Trophoblast cell (in vitro differentiated cells and primary cell): ENCODE results near the gene UBE3A.

Experiments used
- DNase-seq, 2 donors: peaks; one replicate each; pipeline ENCODE4 v3.0.0-alpha.2; 2016
- H2AFZ ChIP-seq: 2 replicates; pipeline ENCODE4 v1.6.1; 2013; ENCODE audit warnings: low read length, moderate library complexity, mild to moderate bottlenecking; ENCODE audit not compliant: insufficient read depth, poor library complexity
- H2AK5ac ChIP-seq: 2 replicates; pipeline ENCODE4 v1.6.1; 2013; ENCODE audit warnings: mild to moderate bottlenecking, low read length
- H2BK120ac ChIP-seq: 2 replicates; pipeline ENCODE4 v1.6.1; 2013; ENCODE audit warnings: low read length, mild to moderate bottlenecking, moderate library complexity; ENCODE audit not compliant: insufficient read depth, poor library complexity
- H2BK12ac ChIP-seq: 2 replicates; pipeline ENCODE4 v1.6.1; 2013; ENCODE audit warnings: mild to moderate bottlenecking, low read length, moderate library complexity
- H2BK5ac ChIP-seq: 2 replicates; pipeline ENCODE4 v1.6.1; 2013; ENCODE audit warnings: low read length, low read depth, moderate library complexity, mild to moderate bottlenecking; ENCODE audit not compliant: poor library complexity
- H3K14ac ChIP-seq: 2 replicates; pipeline ENCODE4 v1.6.1; 2013; ENCODE audit warnings: mild to moderate bottlenecking, low read length
- H3K18ac ChIP-seq: 2 replicates; pipeline ENCODE4 v1.6.1; 2013; ENCODE audit warnings: mild to moderate bottlenecking, low read length
- H3K23ac ChIP-seq: 2 replicates; pipeline ENCODE4 v1.6.1; 2013; ENCODE audit warnings: low read length
- H3K27ac ChIP-seq: 2 replicates; pipeline ENCODE4 v1.5.1; 2013; ENCODE audit warnings: low read depth, mild to moderate bottlenecking, inconsistent platforms, low read length, moderate library complexity
- H3K27me3 ChIP-seq: 2 replicates; pipeline ENCODE4 v1.6.1; 2013; ENCODE audit warnings: inconsistent platforms, mild to moderate bottlenecking, low read length, moderate library complexity; ENCODE audit not compliant: insufficient read depth
- H3K36me3 ChIP-seq, 2 experiments: 1 replicate in 1 of 2; 2 replicates in 1 of 2; pipeline ENCODE4 v1.6.1; 2013; ENCODE audit warnings: low read length in 2 of 2, mild to moderate bottlenecking in 2 of 2, moderate library complexity in 1 of 2; ENCODE audit not compliant: insufficient read depth in 2 of 2, control insufficient read depth in 1 of 2
- H3K4ac ChIP-seq: 2 replicates; pipeline ENCODE4 v1.6.1; 2013; ENCODE audit warnings: low read depth, mild to moderate bottlenecking, low read length, moderate library complexity
- H3K4me1 ChIP-seq, 2 experiments: 1 replicate in 1 of 2; 2 replicates in 1 of 2; pipeline ENCODE4 v1.6.1; 2013; ENCODE audit warnings: low read length in 2 of 2, mild to moderate bottlenecking in 2 of 2, moderate library complexity in 1 of 2; ENCODE audit not compliant: insufficient read depth in 2 of 2, control insufficient read depth in 1 of 2
- H3K4me2 ChIP-seq: 2 replicates; pipeline ENCODE4 v1.6.1; 2013; ENCODE audit warnings: inconsistent platforms, mild to moderate bottlenecking, low read length, moderate library complexity
- H3K4me3 ChIP-seq: 2 replicates; pipeline ENCODE4 v1.5.1; 2013; ENCODE audit warnings: mild to moderate bottlenecking, low read depth, low read length, inconsistent platforms
- H3K79me1 ChIP-seq: one replicate; pipeline ENCODE4 v1.6.1; 2013; ENCODE audit warnings: low read length
- H3K79me2 ChIP-seq: 2 replicates; pipeline ENCODE4 v1.6.1; 2013; ENCODE audit warnings: low read length, mild to moderate bottlenecking; ENCODE audit not compliant: control insufficient read depth, insufficient read depth, poor library complexity
- H3K9ac ChIP-seq: 2 replicates; pipeline ENCODE4 v1.6.1; 2013; ENCODE audit warnings: mild to moderate bottlenecking, low read length
- H3K9me3 ChIP-seq: 2 replicates; pipeline ENCODE4 v1.6.1; 2013; ENCODE audit warnings: low read depth, mild to moderate bottlenecking, control low read depth, inconsistent platforms, low read length; ENCODE audit not compliant: insufficient read depth
- H4K12ac ChIP-seq: 2 replicates; pipeline ENCODE4 v1.6.1; 2013; ENCODE audit warnings: low read depth, mild to moderate bottlenecking, low read length, moderate library complexity
- H4K8ac ChIP-seq: 2 replicates; pipeline ENCODE4 v1.6.1; 2013; ENCODE audit warnings: low read depth, mild to moderate bottlenecking, low read length, moderate library complexity
- H4K91ac ChIP-seq: one replicate; pipeline ENCODE4 v1.6.1; 2013; ENCODE audit warnings: low read depth, mild to moderate bottlenecking, low read length, moderate library complexity
- WGBS: extraction: QIAGEN DNeasy Blood & Tissue Kit; methylation state at CpG from one replicate; pipeline ENCODE4 v1.1.7; 2013; ENCODE audit warnings: missing lambda C conversion rate; ENCODE audit not compliant: insufficient read length, insufficient coverage; ENCODE audit errors: extremely low coverage; 5-methylcytosine and 5-hydroxymethylcytosine counted together

UBE3A gene

GRCh38 chr15:25464383-25464782 is 25.6 kb upstream of the UBE3A start:
- DNase-seq = no peak
- WGBS = no CpG with 5 or more reads among the region's 1 CpG
- H3K23ac ChIP-seq = no peak overlapping the region

GRCh38 chr15:25456196-25456595 is 17.4 kb upstream of the UBE3A start:
- Histone ChIP-seq H3K9ac (no peak overlapping the region), H3K79me2 (no peaks in the 10 kb centered on the region), H2BK120ac (no peak overlapping the region), H3K79me1 (no peaks in the 10 kb centered on the region), H3K14ac (no peak overlapping the region), H2BK5ac (no peak overlapping the region), H3K18ac (no peak overlapping the region), H4K12ac (no peak overlapping the region), H2AK5ac (no peak overlapping the region), H3K27ac (no peak overlapping the region), H4K8ac (no peak overlapping the region), H4K91ac (no peak overlapping the region), H3K4me2 (no peak overlapping the region), H3K9me3 (no peaks in the 10 kb centered on the region), H3K4me3 (no peak overlapping the region), H3K23ac (no peak overlapping the region), H3K27me3 (no peaks in the 10 kb centered on the region), H2BK12ac (no peak overlapping the region), H3K4me1 (no peaks in the 10 kb centered on the region), H3K36me3 (no peaks in the 10 kb centered on the region), H3K4ac (no peak overlapping the region), H2AFZ (no peak overlapping the region)
- DNase-seq = no peak
- no CpG with 5 or more reads among the region's 3 CpGs for WGBS

More at GRCh38 chr15:25464383-25464782, 25.6 kb upstream of the UBE3A start:
- H3K4me1 ChIP-seq = no peaks in the 10 kb centered on the region
- H3K4me2 ChIP-seq = no peak overlapping the region
- H2BK12ac ChIP-seq = no peak overlapping the region
- H4K8ac ChIP-seq = no peak overlapping the region
- H3K36me3 ChIP-seq = no peaks in the 10 kb centered on the region
- H2BK120ac ChIP-seq = no peak overlapping the region
- H3K14ac ChIP-seq = no peak overlapping the region
- H2AK5ac ChIP-seq = no peak overlapping the region
- no peak overlapping the region for H4K91ac ChIP-seq
- no peak overlapping the region for H3K9ac ChIP-seq
- H3K18ac ChIP-seq = no peak overlapping the region
- no peaks in the 10 kb centered on the region for H3K9me3 ChIP-seq
- H3K27ac ChIP-seq = no peak overlapping the region
- no peaks in the 10 kb centered on the region for H3K27me3 ChIP-seq
- no peaks in the 10 kb centered on the region for H3K79me2 ChIP-seq
- H3K4ac ChIP-seq = no peak overlapping the region
- H2AFZ ChIP-seq = no peak overlapping the region
- no peak overlapping the region for H4K12ac ChIP-seq
- no peak overlapping the region for H3K4me3 ChIP-seq
- H2BK5ac ChIP-seq = no peak overlapping the region
- H3K79me1 ChIP-seq = no peaks in the 10 kb centered on the region

DNA sequence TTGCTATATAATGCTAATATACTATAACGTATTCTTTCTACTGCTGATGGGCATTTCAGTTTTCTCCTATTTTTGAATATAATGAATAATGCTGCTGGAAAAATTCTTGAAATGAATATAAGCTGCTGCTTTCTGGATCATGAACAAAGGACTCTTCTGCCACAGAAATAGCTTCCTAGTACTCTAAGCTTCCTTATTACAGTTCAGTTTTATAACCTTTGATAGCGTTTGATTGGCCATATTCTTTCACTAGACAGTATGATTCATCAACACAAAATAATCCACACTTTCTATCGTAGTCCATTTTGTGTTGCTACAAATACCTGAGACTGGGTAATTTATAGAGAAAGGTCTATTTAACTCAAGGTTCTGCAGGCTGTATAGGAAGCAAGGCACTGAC is 16.4 kb upstream of the UBE3A start:
- no peak overlapping the region for H2AK5ac ChIP-seq
- no peak overlapping the region for H3K14ac ChIP-seq
- H3K27me3 ChIP-seq = no peaks in the 10 kb centered on the region
- no peak overlapping the region for H4K8ac ChIP-seq
- no peak overlapping the region for H4K91ac ChIP-seq
- no peak for DNase-seq
- no peaks in the 10 kb centered on the region for H3K9me3 ChIP-seq
- H2AFZ ChIP-seq = no peak overlapping the region
- no peak overlapping the region for H3K4me3 ChIP-seq
- H2BK5ac ChIP-seq = no peak overlapping the region
- no peak overlapping the region for H3K4me2 ChIP-seq
- no peak overlapping the region for H3K18ac ChIP-seq
- no peak overlapping the region for H2BK120ac ChIP-seq
- no peaks in the 10 kb centered on the region for H3K4me1 ChIP-seq
- H3K27ac ChIP-seq = no peak overlapping the region
- no peak overlapping the region for H3K4ac ChIP-seq
- no peaks in the 10 kb centered on the region for H3K36me3 ChIP-seq
- H2BK12ac ChIP-seq = no peak overlapping the region
- no peak overlapping the region for H3K23ac ChIP-seq
- WGBS = no CpG with 5 or more reads among the region's 3 CpGs
- no peaks in the 10 kb centered on the region for H3K79me1 ChIP-seq
- H3K79me2 ChIP-seq = no peaks in the 10 kb centered on the region
- H3K9ac ChIP-seq = no peak overlapping the region
- H4K12ac ChIP-seq = no peak overlapping the region

- Histone ChIP-seq H3K18ac (no peak overlapping the region), H4K8ac (no peak overlapping the region), H3K14ac (no peak overlapping the region), H2BK120ac (no peak overlapping the region), H3K79me1 (no peaks in the 10 kb centered on the region), H2BK12ac (no peak overlapping the region), H2BK5ac (no peak overlapping the region), H4K12ac (no peak overlapping the region), H2AFZ (no peak overlapping the region), H3K27ac (no peak overlapping the region), H3K9ac (no peak overlapping the region), H4K91ac (no peak overlapping the region), H3K27me3 (no peaks in the 10 kb centered on the region), H2AK5ac (no peak overlapping the region), H3K4me3 (no peak overlapping the region), H3K4ac (no peak overlapping the region), H3K23ac (no peak overlapping the region), H3K4me2 (no peak overlapping the region), H3K79me2 (no peaks in the 10 kb centered on the region), H3K36me3 (no peaks in the 10 kb centered on the region), H3K4me1 (no peaks in the 10 kb centered on the region), H3K9me3 (no peaks in the 10 kb centered on the region)
- DNase-seq = no peak
- WGBS = no CpG with 5 or more reads among the region's 2 CpGs
These were observed 15.9 kb upstream of the UBE3A start for GRCh38 chr15:25454771-25455170.
